WTC11 (cell line): Measurements from ENCODE around the gene GTF3C1. TPM values are rescaled to one million over a fixed set of nuclear protein-coding genes. Genes with fewer than 3 reads are reported as not detected.

Experiments
- ATAC-seq: fragments of 200-7000 bp; cut with Tn5 transposase; 2 replicates; pipeline ENCODE4 v1.10.0; 2021; ENCODE audit warnings: mild to moderate bottlenecking, moderate library complexity
- CTCF ChIA-PET: fragments of 300-600 bp; sonication (Branson Sonifier 250); formaldehyde crosslinking; loops from one replicate; lab custom pipeline; 2021; ENCODE audit warnings: antibody characterized with exemption; lab: Charles Lee
- POLR2A ChIA-PET: fragments of 350-600 bp; sonication (Branson Sonifier 250); formaldehyde crosslinking; loops from one replicate; lab custom pipeline; 2021; ENCODE audit warnings: antibody characterized with exemption; lab: Charles Lee
- DNase-seq: peaks from one replicate; pipeline ENCODE4 v3.0.0; 2021; ENCODE audit warnings: low spot score
- H3K27ac Mint-ChIP-seq: 2 replicates; pipeline ENCODE4 v1.8.0; 2021; ENCODE audit warnings: mixed read lengths
- H3K27me3 Mint-ChIP-seq: 2 replicates; pipeline ENCODE4 v1.8.0; 2021; ENCODE audit warnings: low read depth, mild to moderate bottlenecking, moderate library complexity, mixed read lengths
- H3K36me3 Mint-ChIP-seq: 2 replicates; pipeline ENCODE4 v1.8.0; 2021; ENCODE audit warnings: mixed read lengths
- H3K4me1 Mint-ChIP-seq: 2 replicates; pipeline ENCODE4 v1.8.0; 2022; ENCODE audit warnings: mixed read lengths
- H3K4me3 Mint-ChIP-seq: 2 replicates; pipeline ENCODE4 v1.8.0; 2021; ENCODE audit warnings: mild to moderate bottlenecking, moderate library complexity, mixed read lengths
- H3K9me3 Mint-ChIP-seq: 2 replicates; pipeline ENCODE4 v1.8.0; 2021; ENCODE audit warnings: mixed read lengths
- CREM ChIP-seq: sonication (generic); formaldehyde crosslinking; IDR thresholded peaks from 2 replicates; pipeline ENCODE4 v1.8.1; 2022; ENCODE audit warnings: mild to moderate bottlenecking, missing genetic modification reagents, moderate library complexity
- ESRRA ChIP-seq: sonication (generic); formaldehyde crosslinking; IDR thresholded peaks from 2 replicates; pipeline ENCODE4 v1.8.1; 2022; ENCODE audit warnings: mild to moderate bottlenecking, missing genetic modification reagents, borderline replicate concordance
- FOXP1 ChIP-seq: sonication (generic); formaldehyde crosslinking; IDR thresholded peaks from 2 replicates; pipeline ENCODE4 v1.8.0; 2022; ENCODE audit warnings: missing genetic modification reagents, mild to moderate bottlenecking, moderate library complexity, borderline replicate concordance
- MXD4 ChIP-seq: fragments of 250-450 bp; sonication (Bioruptor Pico); IDR thresholded peaks from 2 replicates; pipeline ENCODE4 v1.8.0; 2021; ENCODE audit warnings: mild to moderate bottlenecking, moderate library complexity, borderline replicate concordance
- MYBL2 ChIP-seq: sonication (generic); formaldehyde crosslinking; IDR thresholded peaks from 2 replicates; pipeline ENCODE4 v1.8.1; 2023; ENCODE audit warnings: mild to moderate bottlenecking, moderate library complexity, missing genetic modification reagents
- NFYB ChIP-seq: sonication (generic); formaldehyde crosslinking; conservative IDR thresholded peaks from 2 replicates; pipeline ENCODE4 v1.8.0; 2022; ENCODE audit warnings: low read depth, missing genetic modification reagents
- SMAD4 ChIP-seq: sonication (generic); formaldehyde crosslinking; IDR thresholded peaks from 2 replicates; pipeline ENCODE4 v1.8.0; 2022; ENCODE audit warnings: mild to moderate bottlenecking, missing genetic modification reagents
- TEAD1 ChIP-seq: sonication (generic); formaldehyde crosslinking; IDR thresholded peaks from 2 replicates; pipeline ENCODE4 v1.8.0; 2022; ENCODE audit warnings: mild to moderate bottlenecking, missing genetic modification reagents
- ZNF396 ChIP-seq: fragments of 250-450 bp; sonication (Bioruptor Pico); IDR thresholded peaks from 2 replicates; pipeline ENCODE4 v1.8.0; 2021; ENCODE audit warnings: mild to moderate bottlenecking, moderate library complexity, borderline replicate concordance
- ZNF416 ChIP-seq: fragments of 250-450 bp; sonication (Bioruptor Pico); IDR thresholded peaks from 2 replicates; pipeline ENCODE4 v1.9.0; 2021; ENCODE audit warnings: mild to moderate bottlenecking, inconsistent platforms
- ZNF423 ChIP-seq: fragments of 250-450 bp; sonication (Bioruptor Pico); IDR thresholded peaks from 2 replicates; pipeline ENCODE4 v2.1.2; 2022; ENCODE audit warnings: mild to moderate bottlenecking, moderate library complexity
- total RNA-seq: library from RNA; stranded (reverse); gene quantifications from 3 replicates; pipeline ENCODE4 v1.2.3, GENCODE V29; 2021
- TF ChIP-seq, protein P1 (sequence below): sonication (generic); formaldehyde crosslinking; IDR thresholded peaks from 2 replicates; pipeline ENCODE4 v1.8.0; 2022; ENCODE audit warnings: mild to moderate bottlenecking, missing genetic modification reagents
- TF ChIP-seq, protein P2 (sequence below): sonication (generic); formaldehyde crosslinking; IDR thresholded peaks from 2 replicates; pipeline ENCODE4 v1.8.0; 2022; ENCODE audit warnings: mild to moderate bottlenecking, missing genetic modification reagents
- TF ChIP-seq, protein P3 (sequence below): sonication (generic); formaldehyde crosslinking; IDR thresholded peaks from 2 replicates; pipeline ENCODE4 v1.8.0; 2022; ENCODE audit warnings: mild to moderate bottlenecking, missing genetic modification reagents
- TF ChIP-seq, protein P4 (sequence below): sonication (generic); formaldehyde crosslinking; conservative IDR thresholded peaks from 2 replicates; pipeline ENCODE4 v1.8.1; 2022; ENCODE audit warnings: mild to moderate bottlenecking, missing genetic modification reagents
- TF ChIP-seq, protein P5 (sequence below): sonication (generic); formaldehyde crosslinking; IDR thresholded peaks from 2 replicates; pipeline ENCODE4 v1.8.0; 2023; ENCODE audit warnings: missing genetic modification reagents
- TF ChIP-seq, protein P6 (sequence below): fragments of 250-450 bp; sonication (Bioruptor Pico); conservative IDR thresholded peaks from 2 replicates; pipeline ENCODE4 v1.9.0; 2021; ENCODE audit warnings: mild to moderate bottlenecking
- TF ChIP-seq, protein P7 (sequence below): sonication (generic); formaldehyde crosslinking; IDR thresholded peaks from 2 replicates; pipeline ENCODE4 v1.8.1; 2023; ENCODE audit warnings: mild to moderate bottlenecking, missing genetic modification reagents

Gene GTF3C1
- total RNA-seq, 1 experiment from 2014 or later, result 146 TPM

DNA sequence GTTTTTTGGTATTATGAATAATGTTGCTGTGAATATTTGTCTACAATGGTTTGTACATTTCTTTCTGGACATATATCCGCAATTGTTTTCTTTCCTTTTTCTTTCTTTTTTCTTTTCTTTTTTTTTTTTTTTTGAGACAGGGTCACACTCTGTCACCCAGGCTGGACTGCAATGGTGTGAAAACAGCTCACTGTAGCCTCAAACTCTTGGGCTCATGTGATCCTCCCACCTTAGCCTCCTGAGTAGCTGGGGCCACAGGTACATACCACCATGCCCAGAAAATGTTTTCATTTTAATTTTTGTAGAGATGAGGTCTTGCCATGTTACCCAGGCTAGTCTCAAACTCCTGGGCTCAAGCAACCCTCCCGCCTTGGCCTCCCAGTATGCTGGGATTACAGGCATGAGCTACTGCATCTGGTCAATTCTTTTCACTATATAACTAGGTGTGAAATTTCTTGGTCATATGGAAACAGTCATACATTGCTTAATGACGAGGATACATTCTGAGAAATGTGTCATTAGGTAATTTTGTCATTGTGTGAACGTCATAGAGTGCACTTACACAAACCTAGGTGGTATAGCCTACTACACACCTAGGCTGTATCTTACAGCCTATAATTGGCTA lies 132.6 kb downstream of the GTF3C1 start (continued):
- TF ChIP-seq, protein P1, sequence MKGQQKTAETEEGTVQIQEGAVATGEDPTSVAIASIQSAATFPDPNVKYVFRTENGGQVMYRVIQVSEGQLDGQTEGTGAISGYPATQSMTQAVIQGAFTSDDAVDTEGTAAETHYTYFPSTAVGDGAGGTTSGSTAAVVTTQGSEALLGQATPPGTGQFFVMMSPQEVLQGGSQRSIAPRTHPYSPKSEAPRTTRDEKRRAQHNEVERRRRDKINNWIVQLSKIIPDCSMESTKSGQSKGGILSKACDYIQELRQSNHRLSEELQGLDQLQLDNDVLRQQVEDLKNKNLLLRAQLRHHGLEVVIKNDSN (CRISPR knock-in tag), result no peak
- no peak for TF ChIP-seq ZNF416 (CRISPR knock-in tag)
- TF ChIP-seq, protein P2, sequence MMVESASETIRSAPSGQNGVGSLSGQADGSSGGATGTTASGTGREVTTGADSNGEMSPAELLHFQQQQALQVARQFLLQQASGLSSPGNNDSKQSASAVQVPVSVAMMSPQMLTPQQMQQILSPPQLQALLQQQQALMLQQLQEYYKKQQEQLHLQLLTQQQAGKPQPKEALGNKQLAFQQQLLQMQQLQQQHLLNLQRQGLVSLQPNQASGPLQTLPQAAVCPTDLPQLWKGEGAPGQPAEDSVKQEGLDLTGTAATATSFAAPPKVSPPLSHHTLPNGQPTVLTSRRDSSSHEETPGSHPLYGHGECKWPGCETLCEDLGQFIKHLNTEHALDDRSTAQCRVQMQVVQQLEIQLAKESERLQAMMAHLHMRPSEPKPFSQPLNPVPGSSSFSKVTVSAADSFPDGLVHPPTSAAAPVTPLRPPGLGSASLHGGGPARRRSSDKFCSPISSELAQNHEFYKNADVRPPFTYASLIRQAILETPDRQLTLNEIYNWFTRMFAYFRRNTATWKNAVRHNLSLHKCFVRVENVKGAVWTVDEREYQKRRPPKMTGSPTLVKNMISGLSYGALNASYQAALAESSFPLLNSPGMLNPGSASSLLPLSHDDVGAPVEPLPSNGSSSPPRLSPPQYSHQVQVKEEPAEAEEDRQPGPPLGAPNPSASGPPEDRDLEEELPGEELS (CRISPR knock-in tag), result no peak
- TF ChIP-seq, protein P3, sequence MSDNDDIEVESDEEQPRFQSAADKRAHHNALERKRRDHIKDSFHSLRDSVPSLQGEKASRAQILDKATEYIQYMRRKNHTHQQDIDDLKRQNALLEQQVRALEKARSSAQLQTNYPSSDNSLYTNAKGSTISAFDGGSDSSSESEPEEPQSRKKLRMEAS, result no peak
- TF ChIP-seq, protein P4, sequence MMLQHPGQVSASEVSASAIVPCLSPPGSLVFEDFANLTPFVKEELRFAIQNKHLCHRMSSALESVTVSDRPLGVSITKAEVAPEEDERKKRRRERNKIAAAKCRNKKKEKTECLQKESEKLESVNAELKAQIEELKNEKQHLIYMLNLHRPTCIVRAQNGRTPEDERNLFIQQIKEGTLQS, result no peak
- no peak for TF ChIP-seq ESRRA
- TF ChIP-seq, protein P5, sequence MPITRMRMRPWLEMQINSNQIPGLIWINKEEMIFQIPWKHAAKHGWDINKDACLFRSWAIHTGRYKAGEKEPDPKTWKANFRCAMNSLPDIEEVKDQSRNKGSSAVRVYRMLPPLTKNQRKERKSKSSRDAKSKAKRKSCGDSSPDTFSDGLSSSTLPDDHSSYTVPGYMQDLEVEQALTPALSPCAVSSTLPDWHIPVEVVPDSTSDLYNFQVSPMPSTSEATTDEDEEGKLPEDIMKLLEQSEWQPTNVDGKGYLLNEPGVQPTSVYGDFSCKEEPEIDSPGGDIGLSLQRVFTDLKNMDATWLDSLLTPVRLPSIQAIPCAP (CRISPR knock-in tag), result no peak
- no peak for TF ChIP-seq MYBL2 (CRISPR knock-in tag)
- TF ChIP-seq FOXP1 (CRISPR knock-in tag), result no peak
- TF ChIP-seq NFYB (CRISPR knock-in tag), result no peak
- no peak for TF ChIP-seq TEAD1
- TF ChIP-seq, protein P6, sequence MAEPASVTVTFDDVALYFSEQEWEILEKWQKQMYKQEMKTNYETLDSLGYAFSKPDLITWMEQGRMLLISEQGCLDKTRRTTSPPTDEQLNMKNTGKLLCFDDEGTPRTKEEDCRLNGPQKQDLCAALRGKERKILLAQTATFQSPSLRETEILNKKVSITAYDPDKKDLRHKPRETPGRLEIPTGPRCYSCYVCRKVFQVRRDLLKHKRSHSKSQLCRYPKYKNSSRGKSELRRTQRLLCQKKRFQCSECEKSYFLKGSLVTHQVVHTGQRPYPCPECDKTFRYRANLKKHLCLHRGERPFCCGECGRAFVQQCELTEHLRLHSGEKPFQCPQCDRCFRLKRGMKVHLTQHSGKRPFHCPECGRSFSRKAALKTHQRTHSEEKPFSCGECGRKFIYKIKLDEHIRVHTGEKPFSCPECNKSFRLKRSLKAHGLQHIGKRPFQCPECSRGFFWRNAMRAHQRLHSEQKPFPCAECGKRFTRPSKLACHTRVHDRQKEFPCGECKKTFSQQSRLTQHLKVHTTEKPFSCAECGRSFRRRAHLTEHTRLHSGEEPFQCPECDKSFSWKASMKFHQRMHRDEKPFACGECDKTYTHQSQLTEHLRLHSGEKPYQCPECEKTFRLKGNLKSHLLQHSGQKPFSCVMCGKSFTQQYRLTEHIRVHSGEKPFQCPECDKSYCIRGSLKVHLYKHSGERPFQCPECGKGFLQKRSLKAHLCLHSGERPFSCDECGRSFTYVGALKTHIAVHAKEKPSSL, result no peak

DNA sequence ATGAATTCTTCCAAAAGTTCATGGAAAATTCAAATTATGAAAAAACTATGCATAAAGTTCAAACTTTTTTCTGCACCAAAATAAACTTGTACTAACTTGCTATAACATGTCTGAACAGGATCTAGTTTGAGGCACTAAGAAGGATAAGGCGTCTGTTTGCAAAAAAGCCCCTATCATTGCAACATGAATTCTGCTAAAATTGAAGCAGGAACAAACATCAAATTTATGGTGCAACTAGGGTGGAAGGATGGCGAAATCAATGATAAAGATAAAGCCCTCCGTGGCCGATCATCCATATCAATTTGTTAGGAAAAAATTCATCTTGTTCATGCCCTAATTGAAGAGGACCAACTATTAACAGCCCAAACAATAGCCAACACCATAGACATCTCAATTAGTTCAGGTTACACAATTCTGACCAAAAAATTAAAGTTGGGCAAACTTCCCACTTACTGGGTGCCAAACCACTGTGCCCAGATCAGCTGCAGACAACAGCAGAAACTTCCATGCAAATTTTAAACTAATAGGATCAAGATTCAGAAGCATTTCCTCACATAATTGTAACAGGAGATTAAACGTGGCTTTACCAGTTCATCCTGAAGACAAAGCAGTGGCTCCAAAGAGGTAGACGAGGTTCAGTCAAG lies 134.8 kb downstream of the GTF3C1 start:
- DNase-seq, result no peak
- peaks cover 9% of the 10 kb centered on the region for H3K36me3 Mint-ChIP-seq

DNA sequence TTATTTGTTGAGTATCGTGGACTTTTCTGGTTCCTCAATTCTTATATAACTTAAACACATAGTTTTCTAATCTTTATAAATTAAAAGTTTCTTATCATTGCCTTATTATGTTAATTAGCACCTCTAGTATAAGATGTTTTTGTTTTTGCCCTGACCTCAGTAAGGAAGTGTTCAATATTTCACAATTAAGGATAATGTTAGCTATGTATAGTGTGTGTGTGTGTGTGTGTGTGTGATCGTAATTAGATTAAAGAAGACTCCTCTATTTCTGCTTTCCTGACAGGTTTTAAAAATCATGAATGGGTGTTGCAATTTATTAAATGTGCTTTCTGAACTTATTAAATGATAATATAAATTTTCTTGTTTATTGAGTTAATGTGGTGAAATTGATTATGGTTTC lies 135.8 kb downstream of the GTF3C1 start:
- Mint-ChIP-seq H3K4me1 (peaks cover 8% of the 10 kb centered on the region), H3K27me3 (no peaks in the 10 kb centered on the region), H3K9me3 (peaks cover 25% of the 10 kb centered on the region), H3K4me3 (no peak overlapping the region), H3K36me3 (peaks cover 9% of the 10 kb centered on the region), H3K27ac (no peak overlapping the region)
- ATAC-seq (no peak), DNase-seq (no peak)
- ChIA-PET CTCF (no interaction called here), POLR2A (no interaction called here)
- TF ChIP-seq, protein P7, sequence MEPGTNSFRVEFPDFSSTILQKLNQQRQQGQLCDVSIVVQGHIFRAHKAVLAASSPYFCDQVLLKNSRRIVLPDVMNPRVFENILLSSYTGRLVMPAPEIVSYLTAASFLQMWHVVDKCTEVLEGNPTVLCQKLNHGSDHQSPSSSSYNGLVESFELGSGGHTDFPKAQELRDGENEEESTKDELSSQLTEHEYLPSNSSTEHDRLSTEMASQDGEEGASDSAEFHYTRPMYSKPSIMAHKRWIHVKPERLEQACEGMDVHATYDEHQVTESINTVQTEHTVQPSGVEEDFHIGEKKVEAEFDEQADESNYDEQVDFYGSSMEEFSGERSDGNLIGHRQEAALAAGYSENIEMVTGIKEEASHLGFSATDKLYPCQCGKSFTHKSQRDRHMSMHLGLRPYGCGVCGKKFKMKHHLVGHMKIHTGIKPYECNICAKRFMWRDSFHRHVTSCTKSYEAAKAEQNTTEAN (CRISPR knock-in tag), result no peak
- TF ChIP-seq, protein P5 (CRISPR knock-in tag), result no peak
- no peak for TF ChIP-seq MXD4 (CRISPR knock-in tag)
- no peak for TF ChIP-seq ZNF423 (CRISPR knock-in tag)
- TF ChIP-seq, protein P6, result no peak
- TF ChIP-seq, protein P4, result no peak
- no peak for TF ChIP-seq NFYB (CRISPR knock-in tag)

More for the DNA sequence above, 134.8 kb downstream of the GTF3C1 start:
- Mint-ChIP-seq H3K4me1 (peaks cover 8% of the 10 kb centered on the region), H3K27me3 (no peaks in the 10 kb centered on the region), H3K4me3 (no peak overlapping the region), H3K27ac (no peak overlapping the region), H3K9me3 (peaks cover 29% of the 10 kb centered on the region)
- ChIA-PET POLR2A (no interaction called here), CTCF (no interaction called here)
- no peak for ATAC-seq
- TF ChIP-seq, protein P7 (CRISPR knock-in tag), result no peak
- TF ChIP-seq SMAD4 (CRISPR knock-in tag), result no peak
- TF ChIP-seq CREM (CRISPR knock-in tag), result no peak
- TF ChIP-seq ZNF396 (CRISPR knock-in tag), result no peak
- TF ChIP-seq, all 79 proteins: peak for 0
